Vagina (tissue), 2 donors: ENCODE data around the gene CRELD2. TPM values are rescaled to one million over a fixed set of nuclear protein-coding genes. Genes with fewer than 3 reads are reported as not detected.

Source experiments
- DNase-seq, 2 donors: peaks; one replicate each; pipeline ENCODE4 v3.0.0-alpha.2; 2017; ENCODE audit errors: extremely low spot score in 2 of 2
- H3K27ac ChIP-seq: fragments of 200-600 bp; sonication (generic); one replicate; pipeline ENCODE4 v1.5.1; 2019
- H3K27me3 ChIP-seq: fragments of 200-600 bp; sonication (generic); one replicate; pipeline ENCODE4 v1.5.1; 2019
- H3K36me3 ChIP-seq, 2 donors: fragments of 200-600 bp; sonication (generic); one replicate each; pipeline ENCODE4 v1.5.1; 2017 to 2019
- H3K4me1 ChIP-seq: fragments of 200-600 bp; sonication (generic); one replicate; pipeline ENCODE4 v1.5.1; 2019
- H3K4me3 ChIP-seq, 2 donors: fragments of 200-600 bp; sonication (generic); 1 replicate in 1 of 2; 2 replicates in 1 of 2; pipeline ENCODE4 v1.5.1; 2016 to 2019
- H3K9me3 ChIP-seq: fragments of 200-600 bp; sonication (generic); one replicate; pipeline ENCODE4 v1.5.1; 2019
- POLR2A ChIP-seq, 2 donors: fragments of 450-650 bp; IDR thresholded peaks; one replicate each; pipeline ENCODE4 v1.6.1; 2017; ENCODE audit warnings: antibody characterized with exemption in 2 of 2, mild to moderate bottlenecking in 2 of 2, moderate library complexity in 2 of 2
- POLR2AphosphoS5 ChIP-seq, 2 donors: sonication (generic); formaldehyde crosslinking; IDR thresholded peaks; one replicate each; pipeline ENCODE4 v1.9.0; 2017; ENCODE audit warnings: antibody characterized with exemption in 2 of 2, mild to moderate bottlenecking in 2 of 2, low read depth in 1 of 2; ENCODE audit not compliant: insufficient read depth in 1 of 2
- intact Hi-C: fragments of 100-400 bp; cut with DNase I; formaldehyde crosslinking; loops from one replicate; pipeline ENCODE4 v1.15.1; 2023
- total RNA-seq: library from RNA; depleted of rRNA; stranded (reverse); fragments of >200 nt; gene quantifications from one replicate; pipeline ENCODE4 v1.2.3, GENCODE V29; 2016
- TF ChIP-seq, protein P1 (sequence below), 3 experiments: fragments of 450-650 bp in 2 of 3; fragments of 200-600 bp in 1 of 3; sonication (generic) in 1 of 3; IDR thresholded peaks; one replicate each; pipeline ENCODE4 v1.5.1; 2017 to 2019; ENCODE audit warnings: antibody characterized with exemption in 3 of 3, mild to moderate bottlenecking in 2 of 3, moderate library complexity in 2 of 3

The CRELD2 gene
- total RNA-seq, 1 donor from 2014 or later, result 34.4 TPM

DNA sequence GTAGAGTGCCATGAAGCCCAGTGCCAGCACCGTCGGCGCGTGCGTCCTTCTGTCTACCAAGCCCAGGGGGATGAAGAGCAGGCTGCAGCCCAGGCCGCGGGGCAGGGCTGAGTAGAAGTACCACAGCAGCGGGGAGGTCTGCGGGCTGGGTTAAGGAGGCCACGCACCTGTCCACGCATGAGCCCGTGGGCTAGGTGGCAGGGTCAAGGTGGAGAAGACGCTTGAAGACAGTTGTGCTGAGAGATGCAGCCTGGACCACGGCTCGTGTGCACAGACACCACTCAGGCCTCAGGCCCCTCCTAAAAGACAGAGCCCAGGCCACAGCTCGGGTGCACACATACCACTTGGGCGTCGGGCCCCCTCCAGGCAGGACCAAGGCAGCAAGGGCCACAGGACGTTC, 10.6 kb upstream of the CRELD2 start:
- Histone ChIP-seq H3K9me3 (no peaks in the 10 kb centered on the region), H3K27ac (no peak overlapping the region)
- DNase-seq, result no peak

DNA sequence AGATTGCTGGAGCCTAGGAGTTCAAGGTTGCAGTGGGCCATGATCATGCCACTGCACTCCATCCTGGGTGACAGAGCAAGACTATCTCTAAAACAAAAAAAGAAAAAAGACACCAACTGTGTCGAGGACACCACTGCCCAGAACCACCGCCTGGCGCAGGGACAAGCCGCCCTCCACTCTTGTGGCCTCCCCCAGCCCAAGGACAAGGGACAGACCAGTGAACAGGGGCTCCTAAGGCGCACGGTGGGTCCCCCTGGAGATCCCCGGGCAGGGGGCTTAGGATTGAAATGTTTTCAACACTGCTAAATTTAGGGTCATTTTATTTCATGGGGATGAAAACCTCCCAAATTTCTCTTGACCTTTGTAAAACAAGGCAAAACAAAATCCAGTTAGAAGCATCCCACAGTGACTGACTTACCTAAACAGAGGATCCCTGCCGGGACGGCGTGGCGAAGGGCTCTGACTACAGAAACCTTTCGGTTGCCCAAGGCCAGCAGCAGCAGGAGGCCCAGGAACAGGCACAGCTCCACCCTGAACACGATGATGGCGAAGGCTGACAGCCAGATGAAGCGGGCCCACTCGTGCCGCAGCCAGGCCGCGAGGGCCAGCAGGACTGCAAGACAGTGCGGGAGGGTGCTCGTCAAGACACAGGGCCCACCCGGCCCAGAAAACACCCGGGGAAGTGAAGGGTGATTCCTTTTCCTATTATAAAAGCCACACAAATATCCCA, 8.8 kb upstream of the CRELD2 start:
- H3K4me3 ChIP-seq, result no peak overlapping the region
- DNase-seq, result no peak
- H3K4me1 ChIP-seq, result no peaks in the 10 kb centered on the region
- no peaks in the 10 kb centered on the region for H3K9me3 ChIP-seq
- TF ChIP-seq POLR2A (IDR thresholded peaks at IDR 0.05) (no peak), POLR2AphosphoS5 (IDR thresholded peaks at IDR 0.05; ENCODE audit: insufficient read depth in 1 of 2, low read depth in 1 of 2) (no peak)
- TF ChIP-seq, protein P1, sequence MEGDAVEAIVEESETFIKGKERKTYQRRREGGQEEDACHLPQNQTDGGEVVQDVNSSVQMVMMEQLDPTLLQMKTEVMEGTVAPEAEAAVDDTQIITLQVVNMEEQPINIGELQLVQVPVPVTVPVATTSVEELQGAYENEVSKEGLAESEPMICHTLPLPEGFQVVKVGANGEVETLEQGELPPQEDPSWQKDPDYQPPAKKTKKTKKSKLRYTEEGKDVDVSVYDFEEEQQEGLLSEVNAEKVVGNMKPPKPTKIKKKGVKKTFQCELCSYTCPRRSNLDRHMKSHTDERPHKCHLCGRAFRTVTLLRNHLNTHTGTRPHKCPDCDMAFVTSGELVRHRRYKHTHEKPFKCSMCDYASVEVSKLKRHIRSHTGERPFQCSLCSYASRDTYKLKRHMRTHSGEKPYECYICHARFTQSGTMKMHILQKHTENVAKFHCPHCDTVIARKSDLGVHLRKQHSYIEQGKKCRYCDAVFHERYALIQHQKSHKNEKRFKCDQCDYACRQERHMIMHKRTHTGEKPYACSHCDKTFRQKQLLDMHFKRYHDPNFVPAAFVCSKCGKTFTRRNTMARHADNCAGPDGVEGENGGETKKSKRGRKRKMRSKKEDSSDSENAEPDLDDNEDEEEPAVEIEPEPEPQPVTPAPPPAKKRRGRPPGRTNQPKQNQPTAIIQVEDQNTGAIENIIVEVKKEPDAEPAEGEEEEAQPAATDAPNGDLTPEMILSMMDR (IDR thresholded peaks at IDR 0.05), result no peak
- H3K27ac ChIP-seq, result no peak overlapping the region
- intact Hi-C loops, result no loop called here
- no peaks in the 10 kb centered on the region for H3K27me3 ChIP-seq
- H3K36me3 ChIP-seq, result peaks cover 0 to 54% of the 10 kb centered on the region in 2 donors

More for the DNA sequence above, 10.6 kb upstream of the CRELD2 start:
- H3K27me3 ChIP-seq, result no peaks in the 10 kb centered on the region
- TF ChIP-seq POLR2AphosphoS5 (IDR thresholded peaks at IDR 0.05; ENCODE audit: insufficient read depth in 1 of 2, low read depth in 1 of 2), result no peak
- TF ChIP-seq POLR2A (IDR thresholded peaks at IDR 0.05), result no peak
- TF ChIP-seq, protein P1 (IDR thresholded peaks at IDR 0.05), result no peak
- intact Hi-C loops, result no loop called here
- H3K4me1 ChIP-seq, result no peaks in the 10 kb centered on the region
- no peak overlapping the region for H3K4me3 ChIP-seq
- peaks cover 0 to 58% of the 10 kb centered on the region in 2 donors for H3K36me3 ChIP-seq

DNA sequence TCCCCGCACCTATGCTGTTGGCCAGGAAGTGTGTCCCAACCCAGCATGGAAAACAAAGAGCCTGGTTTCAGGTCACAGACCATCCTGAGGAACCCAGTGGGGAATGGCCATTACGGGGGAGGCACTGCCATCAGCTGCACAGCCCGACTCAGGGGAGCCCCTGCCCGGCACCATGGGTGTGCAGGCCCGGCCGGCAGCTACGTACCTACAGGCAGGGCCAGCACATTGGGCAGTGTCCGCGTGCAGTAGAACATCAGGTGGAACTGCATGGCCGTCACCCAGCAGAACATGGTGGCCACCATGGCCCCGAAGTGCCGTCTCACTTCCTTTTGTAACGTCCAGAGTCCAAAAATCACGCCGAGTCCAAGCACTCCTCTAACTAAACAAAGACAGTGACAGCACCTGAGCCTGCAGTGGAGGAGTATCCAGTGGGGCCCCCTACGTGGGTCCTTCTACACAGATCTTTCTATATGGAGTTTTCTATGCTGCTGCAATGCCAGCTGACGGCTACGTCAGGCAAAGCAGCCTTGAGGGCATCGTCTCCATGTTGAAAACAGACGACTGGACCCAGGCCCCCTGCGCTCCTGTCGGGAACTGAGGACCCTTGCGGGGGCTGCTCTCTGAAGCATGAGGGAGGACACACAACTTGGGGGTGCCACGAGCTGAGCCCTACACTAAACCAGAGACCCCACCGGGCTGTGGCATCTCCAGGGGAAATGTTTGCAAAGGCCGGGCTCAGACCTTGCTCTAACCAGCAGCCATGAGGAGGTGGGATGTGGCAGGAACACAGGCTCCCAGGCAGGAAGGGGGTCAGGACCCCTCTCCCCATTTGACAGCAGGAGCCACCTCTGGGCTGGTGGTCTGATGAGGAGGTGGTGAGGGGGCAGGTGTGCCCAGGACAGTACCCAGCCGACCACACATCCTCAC, 7.9 kb upstream of the CRELD2 start:
- Histone ChIP-seq H3K4me3 (no peak overlapping the region), H3K9me3 (no peaks in the 10 kb centered on the region), H3K4me1 (no peaks in the 10 kb centered on the region), H3K27me3 (no peaks in the 10 kb centered on the region), H3K27ac (no peak overlapping the region), H3K36me3 (peaks cover 0 to 54% of the 10 kb centered on the region in 2 donors)
- intact Hi-C loops, result no loop called here
- no peak for DNase-seq
- TF ChIP-seq POLR2A (IDR thresholded peaks at IDR 0.05), result no peak

DNA sequence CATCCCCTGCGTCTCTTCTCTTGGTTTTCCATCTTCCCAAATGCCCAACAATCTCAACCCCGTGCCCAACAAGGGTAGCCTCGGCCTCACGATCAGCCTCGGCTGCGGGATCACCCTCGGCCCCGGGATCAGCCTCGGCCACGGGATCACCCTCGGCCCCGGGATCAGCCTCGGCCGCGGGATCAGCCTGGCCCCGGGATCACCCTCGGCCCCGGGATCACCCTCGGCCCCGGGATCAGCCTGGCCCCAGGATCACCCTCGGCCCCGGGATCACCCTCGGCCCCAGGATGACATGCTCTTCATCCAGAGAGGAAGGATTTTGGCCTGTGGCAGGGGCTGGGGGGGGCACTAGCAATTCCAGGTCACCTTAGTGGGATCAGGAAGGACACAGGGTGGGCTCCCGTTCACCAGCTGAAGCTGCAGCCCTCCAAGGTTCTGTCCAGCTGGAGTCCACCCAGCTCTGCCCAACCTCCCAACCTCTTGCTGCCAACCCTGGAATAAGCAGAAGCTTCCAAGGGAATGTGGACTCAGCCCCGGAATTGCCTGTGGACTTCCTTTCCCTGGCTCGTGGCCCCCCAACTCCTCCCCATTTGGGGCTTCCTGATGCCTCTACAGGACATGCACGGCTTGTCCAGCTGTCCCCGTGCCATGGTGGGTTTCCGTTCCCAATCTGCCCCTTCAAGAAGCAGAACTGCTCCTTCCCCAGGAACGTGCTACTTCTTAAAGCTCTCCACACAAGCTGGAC, 6.4 kb upstream of the CRELD2 start:
- intact Hi-C loops, result no loop called here
- TF ChIP-seq POLR2A (IDR thresholded peaks at IDR 0.05), result no peak
- TF ChIP-seq POLR2AphosphoS5 (IDR thresholded peaks at IDR 0.05; ENCODE audit: insufficient read depth in 1 of 2, low read depth in 1 of 2), result no peak
- TF ChIP-seq, protein P1 (IDR thresholded peaks at IDR 0.05), result no peak
- peaks cover 0 to 52% of the 10 kb centered on the region in 2 donors for H3K36me3 ChIP-seq

DNA sequence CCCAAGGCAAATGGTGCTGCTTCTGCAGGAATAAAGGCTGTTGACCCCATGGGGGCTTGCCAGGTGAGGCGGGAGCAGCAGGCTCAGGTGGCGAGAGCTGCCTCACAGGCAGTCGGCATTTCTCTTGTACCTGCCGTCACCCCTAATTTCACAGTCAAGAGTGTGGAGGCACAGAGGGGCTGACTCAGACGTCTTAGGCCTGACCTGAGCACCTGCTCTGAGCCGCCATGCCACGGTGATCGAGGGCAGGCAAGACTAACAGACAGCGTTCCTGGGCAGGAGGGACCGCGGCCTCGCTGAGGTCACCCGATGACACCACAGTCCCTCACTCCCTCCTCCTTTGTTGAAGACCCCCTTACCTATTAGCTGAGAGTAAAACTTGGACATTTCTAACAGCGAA, 5.4 kb upstream of the CRELD2 start:
- no peak overlapping the region for H3K27ac ChIP-seq
- no peak for DNase-seq
- intact Hi-C loops, result no loop called here
- H3K27me3 ChIP-seq, result no peaks in the 10 kb centered on the region
- peaks cover 13% of the 10 kb centered on the region for H3K4me1 ChIP-seq
- TF ChIP-seq, protein P1 (IDR thresholded peaks at IDR 0.05), result no peak
- TF ChIP-seq POLR2AphosphoS5 (IDR thresholded peaks at IDR 0.05; ENCODE audit: insufficient read depth in 1 of 2, low read depth in 1 of 2), result no peak
- TF ChIP-seq POLR2A (IDR thresholded peaks at IDR 0.05), result no peak
- peaks cover 0 to 42% of the 10 kb centered on the region in 2 donors for H3K36me3 ChIP-seq
- H3K9me3 ChIP-seq, result no peaks in the 10 kb centered on the region
- H3K4me3 ChIP-seq, result no peak overlapping the region

More for the DNA sequence above, 6.4 kb upstream of the CRELD2 start:
- H3K9me3 ChIP-seq, result no peaks in the 10 kb centered on the region
- no peak overlapping the region for H3K27ac ChIP-seq
- H3K4me3 ChIP-seq, result no peak overlapping the region
- H3K4me1 ChIP-seq, result peaks cover 6% of the 10 kb centered on the region
- H3K27me3 ChIP-seq, result no peaks in the 10 kb centered on the region
- DNase-seq, result no peak
